IPS-20b (cell line): Measurements from ENCODE around the gene RPTOR.

ENCODE experiments used
- H3K27ac ChIP-seq: one replicate; pipeline ENCODE4 v1.5.1; 2013; ENCODE audit warnings: low read length
- H3K27me3 ChIP-seq: 2 replicates; pipeline ENCODE4 v1.6.1; 2013; ENCODE audit warnings: mild to moderate bottlenecking, low read length, inconsistent platforms; ENCODE audit not compliant: insufficient read depth
- H3K36me3 ChIP-seq: 2 replicates; pipeline ENCODE4 v1.6.1; 2013; ENCODE audit warnings: low read depth, mild to moderate bottlenecking, inconsistent platforms, low read length, moderate library complexity; ENCODE audit not compliant: insufficient read depth
- H3K4me1 ChIP-seq: 2 replicates; pipeline ENCODE4 v1.6.1; 2013; ENCODE audit warnings: mild to moderate bottlenecking, control low read depth, inconsistent platforms, low read length, moderate library complexity; ENCODE audit not compliant: insufficient read depth
- H3K4me3 ChIP-seq: 2 replicates; pipeline ENCODE4 v1.5.1; 2013; ENCODE audit warnings: mild to moderate bottlenecking, low read length, inconsistent platforms
- H3K9ac ChIP-seq: 2 replicates; pipeline ENCODE4 v1.6.1; 2013; ENCODE audit warnings: low read depth, mild to moderate bottlenecking, inconsistent platforms, low read length, moderate library complexity
- H3K9me3 ChIP-seq: 2 replicates; pipeline ENCODE4 v1.6.1; 2013; ENCODE audit warnings: mild to moderate bottlenecking, low read depth, low read length, inconsistent platforms; ENCODE audit not compliant: insufficient read depth

Gene RPTOR

GRCh38 chr17:80582165-80582564 lies 37.5 kb downstream of the RPTOR start:
- Histone ChIP-seq H3K27ac (no peak overlapping the region), H3K9me3 (no peaks in the 10 kb centered on the region), H3K36me3 (no peaks in the 10 kb centered on the region), H3K4me1 (no peaks in the 10 kb centered on the region; the same call in 1 of the 2 replicates), H3K4me3 (no peak overlapping the region), H3K27me3 (no peaks in the 10 kb centered on the region), H3K9ac (no peak overlapping the region)

- H3K9ac ChIP-seq: no peak overlapping the region
- H3K36me3 ChIP-seq: no peaks in the 10 kb centered on the region
- H3K9me3 ChIP-seq: no peaks in the 10 kb centered on the region
- H3K4me1 ChIP-seq: no peaks in the 10 kb centered on the region
- no peak overlapping the region for H3K27ac ChIP-seq
- no peak overlapping the region for H3K4me3 ChIP-seq
- no peaks in the 10 kb centered on the region for H3K27me3 ChIP-seq
These were observed 39.7 kb downstream of the RPTOR start for GRCh38 chr17:80584176-80584905.

DNA sequence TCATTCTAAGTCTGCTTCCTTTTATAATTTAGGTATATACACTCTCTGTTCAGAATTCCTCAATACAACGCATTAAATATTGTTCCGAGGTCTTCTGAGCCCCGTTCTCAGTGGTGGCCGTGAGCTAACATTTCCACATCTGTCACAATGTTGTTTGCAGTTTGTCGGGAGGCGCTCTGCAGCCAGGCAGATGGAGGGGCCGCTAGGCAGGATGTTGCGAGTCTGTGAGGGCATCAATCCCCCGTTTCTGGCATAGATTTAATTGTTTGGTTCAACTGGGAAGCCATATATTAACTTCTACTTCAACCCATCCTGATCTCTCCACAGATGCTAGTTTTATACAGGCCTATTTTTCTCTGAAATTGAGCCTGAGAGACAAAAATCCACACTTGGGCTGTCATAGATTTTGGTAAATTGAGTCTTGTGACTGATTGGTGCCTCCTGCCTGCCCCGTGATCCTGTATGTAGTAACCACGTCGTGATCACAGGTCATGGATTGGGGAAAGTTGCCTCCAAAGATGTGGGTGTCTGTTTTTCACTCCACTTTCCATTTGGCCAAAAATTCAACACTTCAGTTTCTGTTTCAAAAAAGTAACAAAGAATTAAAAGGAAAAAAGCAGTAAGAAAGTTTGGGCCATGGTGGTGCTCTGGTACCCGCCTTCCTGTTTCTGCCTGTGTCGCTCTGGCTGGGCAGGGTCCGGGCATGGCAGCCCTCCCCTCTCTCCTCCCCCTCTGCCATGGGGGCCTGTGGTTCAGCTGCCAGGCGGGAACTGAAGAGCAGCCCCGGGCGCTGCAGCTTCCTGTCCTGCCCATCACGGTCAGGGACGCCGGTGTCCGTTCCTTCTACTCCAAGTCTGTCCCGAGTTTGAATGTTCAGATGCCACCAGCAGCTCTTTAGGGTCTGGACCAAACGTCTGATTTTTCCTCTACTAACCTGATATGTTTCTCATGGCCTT lies 41.5 kb downstream of the RPTOR start:
- H3K36me3 ChIP-seq: no peaks in the 10 kb centered on the region
- H3K9me3 ChIP-seq: no peaks in the 10 kb centered on the region
- H3K27ac ChIP-seq: no peak overlapping the region
- H3K9ac ChIP-seq: no peak overlapping the region
- H3K4me1 ChIP-seq: no peaks in the 10 kb centered on the region
- H3K27me3 ChIP-seq: no peaks in the 10 kb centered on the region
- H3K4me3 ChIP-seq: no peak overlapping the region

- Histone ChIP-seq H3K36me3 (no peaks in the 10 kb centered on the region), H3K9ac (no peak overlapping the region), H3K4me1 (no peaks in the 10 kb centered on the region), H3K27me3 (no peaks in the 10 kb centered on the region), H3K4me3 (no peak overlapping the region), H3K27ac (no peak overlapping the region), H3K9me3 (no peaks in the 10 kb centered on the region)
These were observed 42.2 kb downstream of the RPTOR start for GRCh38 chr17:80586846-80587228.

DNA sequence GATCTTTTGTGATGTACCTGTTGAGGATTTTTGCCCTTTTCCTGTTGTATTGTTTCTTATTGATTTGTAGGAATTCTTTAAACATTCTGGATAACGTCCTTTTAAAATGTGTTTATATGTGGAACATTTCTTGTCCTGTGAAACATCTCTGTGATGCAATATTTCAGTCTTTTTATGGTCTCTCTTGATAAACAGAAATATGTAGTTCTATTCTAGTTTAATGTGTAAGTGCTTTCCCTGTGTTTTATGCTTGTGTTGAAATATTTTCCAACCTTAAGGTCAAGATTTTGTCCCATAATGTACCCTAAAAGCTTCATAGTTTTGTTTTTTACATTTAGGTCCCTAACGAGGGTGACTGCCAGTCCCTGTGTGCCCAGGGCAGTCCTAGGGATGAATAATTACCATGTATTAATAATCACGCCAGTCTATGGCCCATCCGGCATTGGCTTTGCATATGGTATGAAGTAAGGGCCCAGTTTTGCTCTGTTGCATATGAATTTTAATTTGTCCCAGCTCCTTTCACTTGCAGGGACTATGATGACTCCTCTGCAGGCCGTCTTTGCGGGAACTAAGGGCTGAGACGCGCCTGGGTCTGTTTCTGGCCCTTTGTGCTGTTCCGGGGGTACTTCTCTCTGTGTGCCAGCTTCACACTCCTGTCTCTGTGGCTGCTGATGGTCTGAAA lies 44.2 kb downstream of the RPTOR start:
- Histone ChIP-seq H3K4me3 (no peak overlapping the region), H3K27ac (no peak overlapping the region), H3K4me1 (no peaks in the 10 kb centered on the region), H3K9ac (no peak overlapping the region), H3K27me3 (no peaks in the 10 kb centered on the region), H3K36me3 (no peaks in the 10 kb centered on the region), H3K9me3 (no peaks in the 10 kb centered on the region)

DNA sequence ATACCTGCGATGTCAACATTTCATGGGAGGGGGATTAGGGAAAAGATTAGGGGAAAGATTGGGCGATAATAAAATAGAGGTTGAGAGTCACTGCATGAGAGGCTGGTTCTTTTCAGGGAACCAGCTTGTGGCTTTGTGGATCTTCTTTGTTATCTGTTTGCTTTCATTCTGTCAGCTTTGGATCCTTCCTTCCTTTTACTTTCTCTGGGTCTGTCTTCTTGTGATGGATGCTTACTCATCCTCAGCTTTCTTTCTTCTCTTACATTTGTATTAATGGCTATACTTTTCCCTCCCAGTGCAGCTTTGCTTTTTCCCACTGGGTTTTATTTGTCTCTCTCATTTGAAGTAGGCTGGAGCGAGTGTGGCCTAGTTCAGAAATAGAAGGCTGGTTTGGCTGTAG lies 47.1 kb downstream of the RPTOR start:
- Histone ChIP-seq H3K27ac (no peak overlapping the region), H3K4me3 (no peak overlapping the region), H3K27me3 (no peaks in the 10 kb centered on the region)

GRCh38 chr17:80592243-80592642 lies 47.6 kb downstream of the RPTOR start:
- no peak overlapping the region for H3K4me3 ChIP-seq
- no peaks in the 10 kb centered on the region for H3K9me3 ChIP-seq
- no peaks in the 10 kb centered on the region for H3K27me3 ChIP-seq
- no peaks in the 10 kb centered on the region for H3K4me1 ChIP-seq
- no peak overlapping the region for H3K27ac ChIP-seq
- H3K36me3 ChIP-seq: no peaks in the 10 kb centered on the region
- no peak overlapping the region for H3K9ac ChIP-seq

More for the DNA sequence above, 47.1 kb downstream of the RPTOR start:
- Histone ChIP-seq H3K36me3 (no peaks in the 10 kb centered on the region), H3K4me1 (no peaks in the 10 kb centered on the region), H3K9me3 (no peaks in the 10 kb centered on the region), H3K9ac (no peak overlapping the region)

DNA sequence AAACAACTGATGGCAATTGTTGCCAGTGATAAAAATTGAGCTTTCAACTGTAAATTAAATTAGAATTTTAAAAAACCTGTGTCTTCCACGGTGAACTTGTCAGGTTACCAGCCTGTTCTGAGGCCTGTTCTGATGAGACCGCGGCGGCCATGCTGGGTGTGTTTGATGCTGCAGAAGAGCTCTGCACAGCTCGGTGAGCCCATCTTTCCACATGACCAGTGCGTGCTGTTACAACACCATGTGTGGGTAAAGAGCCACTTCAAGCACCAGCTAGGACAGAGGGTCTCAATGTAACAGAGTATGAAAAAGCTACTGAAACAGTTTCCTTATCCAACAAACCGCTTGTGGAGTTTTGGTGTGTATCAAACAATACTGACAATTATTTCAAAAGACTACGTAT lies 48.5 kb downstream of the RPTOR start:
- no peak overlapping the region for H3K9ac ChIP-seq
- H3K4me3 ChIP-seq: no peak overlapping the region
- no peaks in the 10 kb centered on the region for H3K27me3 ChIP-seq
- H3K36me3 ChIP-seq: no peaks in the 10 kb centered on the region
- no peaks in the 10 kb centered on the region for H3K4me1 ChIP-seq
- no peak overlapping the region for H3K27ac ChIP-seq
- no peaks in the 10 kb centered on the region for H3K9me3 ChIP-seq

DNA sequence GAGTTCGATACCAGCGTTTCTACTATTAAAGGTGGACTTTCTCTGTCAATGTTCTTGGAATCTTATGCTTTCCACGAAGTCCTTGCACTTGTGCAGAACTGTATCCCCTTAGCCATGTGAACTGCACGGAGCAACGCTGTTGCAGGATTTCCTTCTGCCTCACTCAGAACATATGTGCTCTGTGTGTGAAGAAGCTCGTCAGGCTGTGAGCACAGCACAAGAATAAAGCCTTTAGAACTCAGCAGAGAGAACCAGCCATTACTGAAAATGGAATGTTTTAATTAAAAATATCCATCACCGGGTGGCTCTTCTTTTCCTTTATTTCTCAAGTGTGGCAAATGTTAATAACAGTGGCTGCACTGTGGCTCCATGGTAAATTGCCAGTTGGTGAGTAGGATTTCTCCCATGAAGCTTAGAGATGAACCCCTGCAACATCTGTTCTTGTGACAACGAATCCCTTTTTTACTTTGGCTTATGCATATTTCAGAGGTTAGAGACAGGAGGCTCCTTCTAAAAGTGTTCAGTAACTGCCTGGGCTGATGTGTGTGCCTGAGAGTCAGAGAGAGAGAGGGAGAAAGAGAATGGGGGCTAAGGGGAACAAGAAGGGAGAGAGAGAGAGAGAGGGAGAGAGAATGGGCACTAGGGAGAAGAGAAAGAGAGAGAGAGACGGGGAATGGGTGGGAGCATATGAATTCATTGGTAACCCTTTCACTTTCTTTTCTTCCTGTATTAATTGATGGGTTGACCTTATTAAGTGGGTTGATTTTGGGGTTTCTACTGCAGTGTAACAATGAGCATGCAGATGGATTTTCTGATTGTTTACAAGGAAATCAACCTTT lies 50.0 kb downstream of the RPTOR start:
- no peaks in the 10 kb centered on the region for H3K36me3 ChIP-seq
- H3K9ac ChIP-seq: no peak overlapping the region
- H3K4me3 ChIP-seq: no peak overlapping the region
- no peaks in the 10 kb centered on the region for H3K4me1 ChIP-seq
- H3K27me3 ChIP-seq: no peaks in the 10 kb centered on the region
- H3K27ac ChIP-seq: no peak overlapping the region
- no peaks in the 10 kb centered on the region for H3K9me3 ChIP-seq

DNA sequence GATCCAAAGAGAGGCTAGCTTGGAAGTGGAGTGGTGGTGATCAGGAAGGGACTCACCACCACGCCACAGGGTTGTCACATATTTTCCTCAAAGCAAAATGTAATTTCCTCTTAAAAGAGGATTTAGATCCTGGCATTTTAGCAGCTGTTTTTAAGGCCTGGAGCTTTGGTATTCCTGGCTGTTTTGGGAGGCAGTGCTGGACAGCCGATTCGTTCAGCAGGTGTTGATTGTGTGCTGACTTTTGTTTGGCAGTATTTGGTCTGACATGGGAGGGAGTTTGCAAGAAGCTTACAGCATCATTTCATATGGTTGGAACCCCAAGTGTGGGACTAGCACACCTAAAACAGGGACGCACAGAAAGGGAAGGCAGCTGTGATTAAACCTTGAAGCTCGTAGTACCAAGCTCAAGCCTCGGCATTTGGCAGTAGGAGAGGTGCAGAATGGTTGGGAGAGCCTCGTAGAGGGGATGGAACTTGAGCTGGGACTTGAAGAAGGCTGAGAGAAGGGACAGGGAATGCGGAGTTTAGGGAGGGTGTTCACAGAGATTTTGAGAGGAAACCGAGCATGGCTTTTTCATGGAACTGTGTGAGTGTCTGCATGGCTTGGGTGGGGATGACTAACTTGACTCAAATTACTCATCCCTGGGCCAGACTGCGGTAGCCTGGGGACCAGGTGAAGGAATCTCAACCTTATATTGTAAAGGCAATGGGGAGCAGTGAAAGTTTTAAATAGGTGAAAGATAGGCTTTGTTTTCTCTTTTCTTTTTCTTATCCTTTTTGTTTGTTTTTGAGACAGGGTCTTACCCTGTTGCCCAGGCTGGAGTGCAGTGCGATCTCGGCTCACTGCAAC lies 52.3 kb downstream of the RPTOR start:
- Histone ChIP-seq H3K9me3 (no peaks in the 10 kb centered on the region), H3K4me1 (no peaks in the 10 kb centered on the region), H3K27me3 (no peaks in the 10 kb centered on the region), H3K4me3 (no peak overlapping the region), H3K27ac (no peak overlapping the region), H3K9ac (no peak overlapping the region), H3K36me3 (no peaks in the 10 kb centered on the region)
